Smooth muscle cell (in vitro differentiated cells): Measurements from ENCODE around the gene SPOCK2. TPM values are rescaled to one million over a fixed set of nuclear protein-coding genes. Genes with fewer than 3 reads are reported as not detected.

Experiments
- DNase-seq: peaks from one replicate; lab custom pipeline; 2025; ENCODE audit not compliant: unreplicated experiment; lab: John Stamatoyannopoulos, UW
- H2AFZ ChIP-seq: fragments of 200-600 bp; sonication (generic); 2 replicates; pipeline ENCODE4 v1.6.0; 2016; ENCODE audit warnings: antibody characterized with exemption, low read depth, mild to moderate bottlenecking
- H3F3A ChIP-seq: fragments of 200-600 bp; sonication (generic); 2 replicates; pipeline ENCODE4 v1.6.0; 2017; ENCODE audit warnings: antibody characterized with exemption, low read depth
- H3K27ac ChIP-seq: fragments of 200-600 bp; sonication (generic); 2 replicates; pipeline ENCODE4 v1.5.1; 2016; ENCODE audit warnings: low read depth, mild to moderate bottlenecking
- H3K27me3 ChIP-seq: fragments of 200-600 bp; sonication (generic); 2 replicates; pipeline ENCODE4 v1.6.1; 2016; ENCODE audit warnings: low read depth, mild to moderate bottlenecking
- H3K36me3 ChIP-seq: fragments of 200-600 bp; sonication (generic); 2 replicates; pipeline ENCODE4 v1.5.1; 2016; ENCODE audit warnings: low read depth
- H3K4me1 ChIP-seq: fragments of 200-600 bp; sonication (generic); 2 replicates; pipeline ENCODE4 v1.5.1; 2016; ENCODE audit warnings: low read depth
- H3K4me2 ChIP-seq: fragments of 200-600 bp; sonication (generic); 2 replicates; pipeline ENCODE4 v1.6.0; 2016; ENCODE audit warnings: mild to moderate bottlenecking
- H3K4me3 ChIP-seq: fragments of 200-600 bp; sonication (generic); 2 replicates; pipeline ENCODE4 v1.5.1; 2016; ENCODE audit warnings: mild to moderate bottlenecking
- H3K79me2 ChIP-seq: fragments of 200-600 bp; sonication (generic); 2 replicates; pipeline ENCODE4 v1.6.0; 2016; ENCODE audit warnings: low read depth, mild to moderate bottlenecking
- H3K9ac ChIP-seq: fragments of 200-600 bp; sonication (generic); 2 replicates; pipeline ENCODE4 v1.6.0; 2016; ENCODE audit warnings: low read depth
- H3K9me3 ChIP-seq: fragments of 200-600 bp; sonication (generic); replicated peaks from 2 replicates; pipeline ENCODE4 v1.5.1; 2016; ENCODE audit warnings: low read depth
- H4K20me1 ChIP-seq: fragments of 200-600 bp; sonication (generic); 2 replicates; pipeline ENCODE4 v1.6.0; 2016; ENCODE audit warnings: low read depth
- WGBS: methylation state at CpG from one replicate; pipeline ENCODE4 v1.1.7; 2016; ENCODE audit warnings: low lambda C conversion rate; 5-methylcytosine and 5-hydroxymethylcytosine counted together
- polyA plus RNA-seq: library from polyadenylated mRNA; unstranded; fragments of >200 nt; fragmentation: Nextera tagmentation; extraction: Ambion mirVana; gene quantifications from 2 replicates; pipeline ENCODE4 v1.2.1, GENCODE V29; 2016
- total RNA-seq: library from RNA; depleted of rRNA; stranded (reverse); fragments of >200 nt; gene quantifications from 2 replicates; pipeline ENCODE4 v1.2.3, GENCODE V29; 2014
- TF ChIP-seq, protein P1 (sequence below): fragments of 200-600 bp; sonication (generic); IDR thresholded peaks from 2 replicates; pipeline ENCODE4 v1.5.1; 2017; ENCODE audit warnings: borderline replicate concordance, mild to moderate bottlenecking, antibody characterized with exemption; ENCODE audit not compliant: insufficient read depth, poor library complexity, severe bottlenecking

Gene SPOCK2
- total and polyA plus RNA-seq, 2 experiments from 2014 or later, result 1.1 TPM; not detected in 1

GRCh38 chr10:72106896-72107295, 18.5 kb upstream of the SPOCK2 start:
- Histone ChIP-seq H3K9me3 (no peaks in the 10 kb centered on the region), H3F3A (no peaks in the 10 kb centered on the region), H3K36me3 (no peaks in the 10 kb centered on the region), H3K79me2 (no peaks in the 10 kb centered on the region), H3K9ac (peak overlapping the region; percentile 59), H4K20me1 (no peaks in the 10 kb centered on the region), H3K4me2 (no peak overlapping the region), H3K4me1 (no peaks in the 10 kb centered on the region), H3K4me3 (no peak overlapping the region), H3K27me3 (no peaks in the 10 kb centered on the region), H2AFZ (no peak overlapping the region), H3K27ac (peak overlapping the region; percentile 72)
- WGBS, result 94% methylated on average over 2 of the region's 2 CpGs
- TF ChIP-seq, protein P1, sequence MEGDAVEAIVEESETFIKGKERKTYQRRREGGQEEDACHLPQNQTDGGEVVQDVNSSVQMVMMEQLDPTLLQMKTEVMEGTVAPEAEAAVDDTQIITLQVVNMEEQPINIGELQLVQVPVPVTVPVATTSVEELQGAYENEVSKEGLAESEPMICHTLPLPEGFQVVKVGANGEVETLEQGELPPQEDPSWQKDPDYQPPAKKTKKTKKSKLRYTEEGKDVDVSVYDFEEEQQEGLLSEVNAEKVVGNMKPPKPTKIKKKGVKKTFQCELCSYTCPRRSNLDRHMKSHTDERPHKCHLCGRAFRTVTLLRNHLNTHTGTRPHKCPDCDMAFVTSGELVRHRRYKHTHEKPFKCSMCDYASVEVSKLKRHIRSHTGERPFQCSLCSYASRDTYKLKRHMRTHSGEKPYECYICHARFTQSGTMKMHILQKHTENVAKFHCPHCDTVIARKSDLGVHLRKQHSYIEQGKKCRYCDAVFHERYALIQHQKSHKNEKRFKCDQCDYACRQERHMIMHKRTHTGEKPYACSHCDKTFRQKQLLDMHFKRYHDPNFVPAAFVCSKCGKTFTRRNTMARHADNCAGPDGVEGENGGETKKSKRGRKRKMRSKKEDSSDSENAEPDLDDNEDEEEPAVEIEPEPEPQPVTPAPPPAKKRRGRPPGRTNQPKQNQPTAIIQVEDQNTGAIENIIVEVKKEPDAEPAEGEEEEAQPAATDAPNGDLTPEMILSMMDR, result no peak
- no peak for DNase-seq

- Histone ChIP-seq H3K27ac (peak overlapping the region; percentile 72), H3K36me3 (no peaks in the 10 kb centered on the region), H3K4me1 (no peaks in the 10 kb centered on the region), H3K9ac (no peak overlapping the region), H3K4me3 (no peak overlapping the region), H3F3A (no peaks in the 10 kb centered on the region), H3K9me3 (no peaks in the 10 kb centered on the region), H3K79me2 (no peaks in the 10 kb centered on the region), H2AFZ (no peak overlapping the region), H3K4me2 (no peak overlapping the region), H3K27me3 (no peaks in the 10 kb centered on the region), H4K20me1 (no peaks in the 10 kb centered on the region)
- TF ChIP-seq, protein P1, result no peak
- WGBS, result 95% methylated on average over 2 of the region's 2 CpGs
- DNase-seq, result no peak
These were observed 18.0 kb upstream of the SPOCK2 start for GRCh38 chr10:72106154-72106849.

DNA sequence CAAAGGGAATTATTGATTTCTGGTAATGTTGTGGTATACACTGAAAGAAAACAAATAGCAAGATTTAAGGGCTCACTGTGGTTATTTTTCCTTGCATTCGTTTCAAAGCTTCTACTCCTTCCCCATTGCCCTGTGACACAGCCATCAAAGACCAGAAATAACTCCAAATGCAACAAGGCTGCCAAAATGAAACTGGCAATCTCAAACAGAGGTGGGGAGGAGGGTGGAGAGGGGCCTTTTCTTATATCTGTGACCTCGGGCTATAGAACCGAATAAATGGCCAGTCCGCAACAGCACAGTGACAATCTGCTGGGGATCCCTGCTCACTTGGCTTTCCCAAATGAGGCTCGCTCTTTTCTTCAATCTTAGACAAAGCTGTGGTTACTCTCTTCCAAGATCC, 17.4 kb upstream of the SPOCK2 start:
- H2AFZ ChIP-seq, result no peak overlapping the region
- H3K4me2 ChIP-seq, result no peak overlapping the region
- H3K9ac ChIP-seq, result no peak overlapping the region
- H3K27me3 ChIP-seq, result no peaks in the 10 kb centered on the region
- H3K36me3 ChIP-seq, result no peaks in the 10 kb centered on the region
- H3K4me1 ChIP-seq, result no peaks in the 10 kb centered on the region
- H3K9me3 ChIP-seq, result no peaks in the 10 kb centered on the region
- 96% methylated on average over 5 of the region's 5 CpGs for WGBS
- no peaks in the 10 kb centered on the region for H3F3A ChIP-seq
- TF ChIP-seq, protein P1, result no peak
- DNase-seq, result no peak
- H3K4me3 ChIP-seq, result no peak overlapping the region
- H3K79me2 ChIP-seq, result no peaks in the 10 kb centered on the region
- no peaks in the 10 kb centered on the region for H4K20me1 ChIP-seq
- no peak overlapping the region for H3K27ac ChIP-seq

GRCh38 chr10:72105098-72105475, 16.7 kb upstream of the SPOCK2 start:
- no peak for DNase-seq
- Histone ChIP-seq H3K36me3 (no peaks in the 10 kb centered on the region), H3K27me3 (no peaks in the 10 kb centered on the region), H3K4me1 (no peaks in the 10 kb centered on the region), H4K20me1 (no peaks in the 10 kb centered on the region), H3K9me3 (no peaks in the 10 kb centered on the region), H2AFZ (no peak overlapping the region), H3K27ac (no peak overlapping the region), H3K79me2 (no peaks in the 10 kb centered on the region), H3F3A (no peaks in the 10 kb centered on the region), H3K4me2 (no peak overlapping the region), H3K9ac (no peak overlapping the region), H3K4me3 (no peak overlapping the region)
- WGBS, result 95% methylated on average over 9 of the region's 9 CpGs
- TF ChIP-seq, protein P1, result no peak
